GM12878 (cell line): ENCODE measurements around the gene SPATA3.

ENCODE experiments used
- ATF3 ChIP-seq: IDR thresholded peaks from 2 replicates; pipeline ENCODE4 v1.6.1; 2011; ENCODE audit warnings: low read depth, mild to moderate bottlenecking, low read length, moderate library complexity, borderline replicate concordance; ENCODE audit errors: extremely low read depth
- BCLAF1 ChIP-seq: fragments of 450-650 bp; IDR thresholded peaks from 2 replicates; pipeline ENCODE4 v1.6.1; 2017; ENCODE audit warnings: antibody characterized with exemption, mild to moderate bottlenecking, moderate library complexity
- CEBPB ChIP-seq, 2 experiments: fragments of 150-350 bp in 1 of 2; IDR thresholded peaks; 2 replicates each; pipeline ENCODE4 v1.6.1; 2012 to 2014; ENCODE audit warnings: low read depth in 2 of 2, low read length in 2 of 2, borderline replicate concordance in 1 of 2, inconsistent platforms in 1 of 2
- E2F8 ChIP-seq: fragments of 450-650 bp; IDR thresholded peaks from 2 replicates; pipeline ENCODE4 v1.6.1; 2018; ENCODE audit warnings: mild to moderate bottlenecking, low read depth, moderate library complexity; ENCODE audit not compliant: partially characterized antibody
- EP300 ChIP-seq, 2 experiments: fragments of 150-350 bp in 1 of 2; IDR thresholded peaks; 2 replicates each; pipeline ENCODE4 v1.6.1; 2011 to 2012; ENCODE audit warnings: low read depth in 2 of 2, low read length in 2 of 2, borderline replicate concordance in 1 of 2, improper control_type of control experiment in 1 of 2, inconsistent platforms in 1 of 2; ENCODE audit not compliant: control insufficient read depth in 1 of 2
- EZH2 ChIP-seq: IDR thresholded peaks from 2 replicates; pipeline ENCODE4 v1.6.1; 2012; ENCODE audit warnings: low read depth, mild to moderate bottlenecking, control low read depth, inconsistent platforms, low read length, borderline replicate concordance; ENCODE audit not compliant: control insufficient read depth
- FOXK2 ChIP-seq: fragments of 450-650 bp; IDR thresholded peaks from 2 replicates; pipeline ENCODE4 v1.6.1; 2017; ENCODE audit warnings: mild to moderate bottlenecking, moderate library complexity
- KLF5 ChIP-seq: fragments of 450-650 bp; IDR thresholded peaks from 2 replicates; pipeline ENCODE4 v1.6.1; 2014; ENCODE audit warnings: mild to moderate bottlenecking; ENCODE audit not compliant: partially characterized antibody
- MYC ChIP-seq: IDR thresholded peaks from 2 replicates; pipeline ENCODE4 v1.6.1; 2011; ENCODE audit warnings: mild to moderate bottlenecking, low read length, moderate library complexity, inconsistent platforms; ENCODE audit not compliant: insufficient read depth, insufficient replicate concordance, insufficient read length, severe bottlenecking
- POLR2A ChIP-seq: IDR thresholded peaks from 2 replicates; pipeline ENCODE4 v1.6.1; 2011; ENCODE audit warnings: low read depth, mild to moderate bottlenecking, low read length
- USF1 ChIP-seq: IDR thresholded peaks from 2 replicates; pipeline ENCODE4 v1.6.1; 2011; ENCODE audit warnings: borderline replicate concordance, low read depth, mild to moderate bottlenecking, moderate library complexity, mixed read lengths, low read length; ENCODE audit not compliant: insufficient read depth; ENCODE audit errors: extremely low read length
- TF ChIP-seq, protein P1 (sequence below), 3 experiments: IDR thresholded peaks in 2 of 3; conservative IDR thresholded peaks in 1 of 3; 2 replicates each; pipeline ENCODE4 v1.5.1; 2011; ENCODE audit warnings: low read depth in 3 of 3, low read length in 3 of 3, mild to moderate bottlenecking in 3 of 3, control low read depth in 2 of 3, moderate library complexity in 2 of 3, inconsistent platforms in 1 of 3, mixed read lengths in 1 of 3; ENCODE audit not compliant: control insufficient read depth in 2 of 3, insufficient read depth in 1 of 3; ENCODE audit errors: extremely low read depth in 1 of 3

GRCh38 chr2:230956827-230957755 lies 38.8 kb upstream of the SPATA3 start:
- TF ChIP-seq E2F8 (peak; percentile 16), KLF5 (peak; percentile 31), FOXK2 (no peak), BCLAF1 (no peak), EZH2 (no peak), EP300 (IDR thresholded peaks at IDR 0.05; ENCODE audit: borderline replicate concordance in 1 of 2, control insufficient read depth in 1 of 2, low read depth in 2 of 2, low read length in 2 of 2) (peak; percentile 84 to 92; a peak in 2 of 4 replicates), CEBPB (IDR thresholded peaks at IDR 0.05; ENCODE audit: borderline replicate concordance in 1 of 2, low read depth in 2 of 2, low read length in 2 of 2) (no peak), MYC (no peak), POLR2A (peak; percentile 87), USF1 (no peak), ATF3 (no peak)
- TF ChIP-seq, protein P1, sequence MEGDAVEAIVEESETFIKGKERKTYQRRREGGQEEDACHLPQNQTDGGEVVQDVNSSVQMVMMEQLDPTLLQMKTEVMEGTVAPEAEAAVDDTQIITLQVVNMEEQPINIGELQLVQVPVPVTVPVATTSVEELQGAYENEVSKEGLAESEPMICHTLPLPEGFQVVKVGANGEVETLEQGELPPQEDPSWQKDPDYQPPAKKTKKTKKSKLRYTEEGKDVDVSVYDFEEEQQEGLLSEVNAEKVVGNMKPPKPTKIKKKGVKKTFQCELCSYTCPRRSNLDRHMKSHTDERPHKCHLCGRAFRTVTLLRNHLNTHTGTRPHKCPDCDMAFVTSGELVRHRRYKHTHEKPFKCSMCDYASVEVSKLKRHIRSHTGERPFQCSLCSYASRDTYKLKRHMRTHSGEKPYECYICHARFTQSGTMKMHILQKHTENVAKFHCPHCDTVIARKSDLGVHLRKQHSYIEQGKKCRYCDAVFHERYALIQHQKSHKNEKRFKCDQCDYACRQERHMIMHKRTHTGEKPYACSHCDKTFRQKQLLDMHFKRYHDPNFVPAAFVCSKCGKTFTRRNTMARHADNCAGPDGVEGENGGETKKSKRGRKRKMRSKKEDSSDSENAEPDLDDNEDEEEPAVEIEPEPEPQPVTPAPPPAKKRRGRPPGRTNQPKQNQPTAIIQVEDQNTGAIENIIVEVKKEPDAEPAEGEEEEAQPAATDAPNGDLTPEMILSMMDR (IDR thresholded peaks at IDR 0.05 in 2 of 3, conservative IDR thresholded peaks at IDR 0.05 in 1 of 3; ENCODE audit: control insufficient read depth in 2 of 3, extremely low read depth in 1 of 3, insufficient read depth in 1 of 3, low read depth in 3 of 3, low read length in 3 of 3): no peak
